WTC11 (cell line): Measurements from ENCODE around the gene PTPRG. TPM values are rescaled to one million over a fixed set of nuclear protein-coding genes. Genes with fewer than 3 reads are reported as not detected.

Experiments used
- ATAC-seq: fragments of 200-7000 bp; cut with Tn5 transposase; 2 replicates; pipeline ENCODE4 v1.10.0; 2021; ENCODE audit warnings: mild to moderate bottlenecking, moderate library complexity
- CTCF ChIA-PET: fragments of 300-600 bp; sonication (Branson Sonifier 250); formaldehyde crosslinking; loops from one replicate; lab custom pipeline; 2021; ENCODE audit warnings: antibody characterized with exemption; lab: Charles Lee
- POLR2A ChIA-PET: fragments of 350-600 bp; sonication (Branson Sonifier 250); formaldehyde crosslinking; loops from one replicate; lab custom pipeline; 2021; ENCODE audit warnings: antibody characterized with exemption; lab: Charles Lee
- DNase-seq: peaks from one replicate; pipeline ENCODE4 v3.0.0; 2021; ENCODE audit warnings: low spot score
- H3K27ac Mint-ChIP-seq: 2 replicates; pipeline ENCODE4 v1.8.0; 2021; ENCODE audit warnings: mixed read lengths
- H3K27me3 Mint-ChIP-seq: 2 replicates; pipeline ENCODE4 v1.8.0; 2021; ENCODE audit warnings: low read depth, mild to moderate bottlenecking, moderate library complexity, mixed read lengths
- H3K36me3 Mint-ChIP-seq: 2 replicates; pipeline ENCODE4 v1.8.0; 2021; ENCODE audit warnings: mixed read lengths
- H3K4me1 Mint-ChIP-seq: 2 replicates; pipeline ENCODE4 v1.8.0; 2022; ENCODE audit warnings: mixed read lengths
- H3K4me3 Mint-ChIP-seq: 2 replicates; pipeline ENCODE4 v1.8.0; 2021; ENCODE audit warnings: mild to moderate bottlenecking, moderate library complexity, mixed read lengths
- H3K9me3 Mint-ChIP-seq: 2 replicates; pipeline ENCODE4 v1.8.0; 2021; ENCODE audit warnings: mixed read lengths
- CTCF ChIP-seq: fragments of 200-600 bp; IDR thresholded peaks from 2 replicates; pipeline ENCODE4 v1.8.0; 2022; ENCODE audit warnings: antibody characterized with exemption
- ELF4 ChIP-seq: sonication (generic); formaldehyde crosslinking; IDR thresholded peaks from 2 replicates; pipeline ENCODE4 v1.8.1; 2022; ENCODE audit warnings: low read depth, mild to moderate bottlenecking, moderate library complexity, missing genetic modification reagents
- FOXJ3 ChIP-seq: sonication (generic); formaldehyde crosslinking; IDR thresholded peaks from 2 replicates; pipeline ENCODE4 v1.9.0; 2021; ENCODE audit warnings: missing genetic modification reagents, mild to moderate bottlenecking, borderline replicate concordance
- FOXK1 ChIP-seq: sonication (generic); formaldehyde crosslinking; IDR thresholded peaks from 2 replicates; pipeline ENCODE4 v1.8.0; 2022; ENCODE audit warnings: mild to moderate bottlenecking, moderate library complexity, missing genetic modification reagents
- FOXP4 ChIP-seq: sonication (generic); formaldehyde crosslinking; IDR thresholded peaks from 2 replicates; pipeline ENCODE4 v1.8.0; 2022; ENCODE audit warnings: mild to moderate bottlenecking, missing genetic modification reagents
- GTF2I ChIP-seq: fragments of 250-450 bp; sonication (Bioruptor Pico); conservative IDR thresholded peaks from 2 replicates; pipeline ENCODE4 v1.4.0; 2021; ENCODE audit warnings: mild to moderate bottlenecking
- HMGA2 ChIP-seq: fragments of 250-450 bp; sonication (Bioruptor Pico); IDR thresholded peaks from 2 replicates; pipeline ENCODE4 v1.4.0; 2021; ENCODE audit warnings: mild to moderate bottlenecking, moderate library complexity
- NR3C1 ChIP-seq: sonication (generic); formaldehyde crosslinking; conservative IDR thresholded peaks from 2 replicates; pipeline ENCODE4 v1.8.1; 2023; ENCODE audit warnings: low read depth, mild to moderate bottlenecking, missing genetic modification reagents
- SMAD4 ChIP-seq: sonication (generic); formaldehyde crosslinking; IDR thresholded peaks from 2 replicates; pipeline ENCODE4 v1.8.0; 2022; ENCODE audit warnings: mild to moderate bottlenecking, missing genetic modification reagents
- SOX15 ChIP-seq: fragments of 250-450 bp; sonication (Bioruptor Pico); IDR thresholded peaks from 2 replicates; pipeline ENCODE4 v1.9.0; 2021; ENCODE audit warnings: mild to moderate bottlenecking
- SP1 ChIP-seq: sonication (generic); formaldehyde crosslinking; conservative IDR thresholded peaks from 2 replicates; pipeline ENCODE4 v1.8.1; 2022; ENCODE audit warnings: missing genetic modification reagents
- USF1 ChIP-seq: sonication (generic); formaldehyde crosslinking; IDR thresholded peaks from 2 replicates; pipeline ENCODE4 v1.8.0; 2022; ENCODE audit warnings: mild to moderate bottlenecking, missing genetic modification reagents
- ZNF281 ChIP-seq: sonication (generic); formaldehyde crosslinking; IDR thresholded peaks from 2 replicates; pipeline ENCODE4 v1.8.0; 2023; ENCODE audit warnings: mild to moderate bottlenecking, missing genetic modification reagents
- ZNF416 ChIP-seq: fragments of 250-450 bp; sonication (Bioruptor Pico); IDR thresholded peaks from 2 replicates; pipeline ENCODE4 v1.9.0; 2021; ENCODE audit warnings: mild to moderate bottlenecking, inconsistent platforms
- ZNF512 ChIP-seq: sonication (generic); formaldehyde crosslinking; IDR thresholded peaks from 2 replicates; pipeline ENCODE4 v1.8.1; 2022; ENCODE audit warnings: missing genetic modification reagents, borderline replicate concordance
- total RNA-seq: library from RNA; stranded (reverse); gene quantifications from 3 replicates; pipeline ENCODE4 v1.2.3, GENCODE V29; 2021
- TF ChIP-seq, protein P1 (sequence below): sonication (generic); formaldehyde crosslinking; IDR thresholded peaks from 2 replicates; pipeline ENCODE4 v1.8.1; 2022; ENCODE audit warnings: mild to moderate bottlenecking, moderate library complexity, missing genetic modification reagents
- TF ChIP-seq, protein P2 (sequence below): sonication (generic); formaldehyde crosslinking; IDR thresholded peaks from 2 replicates; pipeline ENCODE4 v1.8.1; 2023; ENCODE audit warnings: mild to moderate bottlenecking, moderate library complexity, missing genetic modification reagents

Gene PTPRG
- total RNA-seq, 1 experiment from 2014 or later, result 106 TPM

DNA sequence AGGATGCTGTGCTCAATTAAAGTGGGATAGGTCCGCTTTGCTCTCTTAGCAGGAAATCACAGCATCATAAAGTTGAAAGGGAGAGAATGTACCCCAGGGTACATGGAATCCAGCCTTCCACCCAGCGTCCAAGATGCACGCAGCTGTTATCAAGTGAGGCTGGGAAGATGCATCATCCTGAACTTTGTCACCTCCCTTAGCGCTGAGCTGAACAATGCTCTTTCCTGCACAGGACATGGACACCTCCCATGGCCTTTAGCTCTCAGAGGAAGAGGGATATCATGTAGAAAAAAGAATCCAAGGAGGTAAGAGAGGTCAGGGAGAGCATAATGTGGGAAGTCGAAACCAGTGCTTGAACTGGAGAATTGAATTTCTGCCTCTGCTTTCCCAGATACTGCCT is 619.1 kb downstream of the PTPRG start (continued):
- no peak for TF ChIP-seq ZNF512 (CRISPR knock-in tag)
- no peak for TF ChIP-seq ELF4
- no peak for TF ChIP-seq FOXK1 (CRISPR knock-in tag)
- no peak for TF ChIP-seq SOX15
- TF ChIP-seq, protein P1, sequence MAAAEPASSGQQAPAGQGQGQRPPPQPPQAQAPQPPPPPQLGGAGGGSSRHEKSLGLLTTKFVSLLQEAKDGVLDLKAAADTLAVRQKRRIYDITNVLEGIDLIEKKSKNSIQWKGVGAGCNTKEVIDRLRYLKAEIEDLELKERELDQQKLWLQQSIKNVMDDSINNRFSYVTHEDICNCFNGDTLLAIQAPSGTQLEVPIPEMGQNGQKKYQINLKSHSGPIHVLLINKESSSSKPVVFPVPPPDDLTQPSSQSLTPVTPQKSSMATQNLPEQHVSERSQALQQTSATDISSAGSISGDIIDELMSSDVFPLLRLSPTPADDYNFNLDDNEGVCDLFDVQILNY (CRISPR knock-in tag), result no peak
- no peak for TF ChIP-seq USF1
- TF ChIP-seq FOXP4, result no peak
- TF ChIP-seq FOXJ3 (CRISPR knock-in tag), result no peak
- no peak for TF ChIP-seq SMAD4
- no peak for TF ChIP-seq GTF2I (CRISPR knock-in tag)
- no peak for TF ChIP-seq ZNF416

DNA sequence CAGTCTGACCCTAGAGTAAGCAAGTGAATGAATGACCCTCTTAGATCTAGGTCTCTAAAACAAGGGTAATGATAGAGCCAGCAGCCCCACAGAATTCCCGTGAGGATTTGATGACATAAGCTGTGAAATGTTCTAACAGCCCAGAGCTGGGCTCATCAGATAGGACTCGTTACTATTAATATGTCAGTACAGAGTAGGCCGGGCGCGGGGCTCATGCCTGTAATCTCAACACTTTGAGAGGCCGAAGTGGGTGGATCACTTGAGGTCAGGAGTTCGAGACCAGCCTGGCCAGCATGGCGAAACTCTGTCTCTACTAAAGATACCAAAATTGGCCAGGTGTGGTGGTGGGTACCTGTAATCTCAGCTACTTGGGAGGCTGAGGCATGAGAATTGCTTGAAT is 621.7 kb downstream of the PTPRG start:
- H3K27me3 Mint-ChIP-seq, result no peaks in the 10 kb centered on the region
- ChIA-PET POLR2A (no interaction called here), CTCF (interaction anchor here (0.6 to 1.3 kb wide), 3 partner anchors 34 to 619 kb away, joined by 3 read pairs; no protein-coding TSS in a partner anchor)

More for the DNA sequence above, 621.7 kb downstream of the PTPRG start:
- H3K27ac Mint-ChIP-seq, result no peak overlapping the region
- no peak overlapping the region for H3K4me3 Mint-ChIP-seq
- DNase-seq (no peak), ATAC-seq (no peak)
- peaks cover 25% of the 10 kb centered on the region for H3K36me3 Mint-ChIP-seq
- no peaks in the 10 kb centered on the region for H3K9me3 Mint-ChIP-seq
- H3K4me1 Mint-ChIP-seq, result peaks cover 19% of the 10 kb centered on the region
- no peak for TF ChIP-seq USF1
- TF ChIP-seq, protein P1 (CRISPR knock-in tag), result no peak
- no peak for TF ChIP-seq ZNF281
- TF ChIP-seq HMGA2, result no peak
- TF ChIP-seq CTCF, result no peak
- no peak for TF ChIP-seq SP1 (CRISPR knock-in tag)
- TF ChIP-seq NR3C1 (CRISPR knock-in tag), result no peak
- TF ChIP-seq, protein P2, sequence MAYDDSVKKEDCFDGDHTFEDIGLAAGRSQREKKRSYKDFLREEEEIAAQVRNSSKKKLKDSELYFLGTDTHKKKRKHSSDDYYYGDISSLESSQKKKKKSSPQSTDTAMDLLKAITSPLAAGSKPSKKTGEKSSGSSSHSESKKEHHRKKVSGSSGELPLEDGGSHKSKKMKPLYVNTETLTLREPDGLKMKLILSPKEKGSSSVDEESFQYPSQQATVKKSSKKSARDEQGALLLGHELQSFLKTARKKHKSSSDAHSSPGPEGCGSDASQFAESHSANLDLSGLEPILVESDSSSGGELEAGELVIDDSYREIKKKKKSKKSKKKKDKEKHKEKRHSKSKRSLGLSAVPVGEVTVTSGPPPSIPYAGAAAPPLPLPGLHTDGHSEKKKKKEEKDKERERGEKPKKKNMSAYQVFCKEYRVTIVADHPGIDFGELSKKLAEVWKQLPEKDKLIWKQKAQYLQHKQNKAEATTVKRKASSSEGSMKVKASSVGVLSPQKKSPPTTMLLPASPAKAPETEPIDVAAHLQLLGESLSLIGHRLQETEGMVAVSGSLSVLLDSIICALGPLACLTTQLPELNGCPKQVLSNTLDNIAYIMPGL (CRISPR knock-in tag), result no peak
